Measurements from ENCODE around the gene CALR3.

Gene CALR3

GRCh38 chr19:16436780-16437332 is 59.1 kb downstream of the CALR3 start:
- TF ChIP-seq GATA2 (IDR thresholded peaks at IDR 0.05; ENCODE audit: low read depth, low read length): no peak
- TF ChIP-seq GATA3 (IDR thresholded peaks at IDR 0.05; ENCODE audit: low read depth, low read length): no peak

DNA sequence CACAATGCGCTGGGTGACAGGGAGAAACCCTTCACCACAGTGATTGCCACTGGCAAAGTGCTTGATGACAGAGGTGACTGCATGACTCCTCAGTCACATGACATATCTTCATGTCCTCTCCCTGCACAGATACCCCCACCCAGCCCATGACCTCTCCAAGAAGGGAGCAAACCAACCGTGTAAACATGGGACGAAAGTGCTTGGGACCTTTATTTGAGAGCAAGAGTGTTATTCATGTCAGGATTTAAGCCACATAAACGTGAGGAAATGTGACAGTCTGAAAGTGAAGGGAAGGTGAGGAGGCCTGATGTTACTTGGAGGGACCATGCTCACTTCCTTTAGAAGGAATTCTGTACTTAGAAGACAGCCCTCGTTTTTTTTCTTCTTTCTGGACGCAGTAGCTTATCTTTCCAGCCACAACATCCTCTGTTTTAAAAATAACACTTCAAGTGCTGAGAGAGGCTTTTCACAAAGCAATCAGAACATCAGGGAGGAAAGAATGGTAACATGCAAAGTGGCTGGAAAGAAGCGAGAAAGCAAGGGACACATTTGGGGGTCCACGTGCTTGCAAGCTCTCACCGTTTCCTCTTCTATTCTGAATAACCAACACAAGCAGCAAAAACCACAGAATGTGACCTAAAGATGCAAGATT is 59.8 kb downstream of the CALR3 start:
- TF ChIP-seq GATA3 (IDR thresholded peaks at IDR 0.05; ENCODE audit: low read depth, low read length) (no peak), GATA2 (IDR thresholded peaks at IDR 0.05; ENCODE audit: low read depth, low read length) (no peak)

GRCh38 chr19:16435238-16435917 is 60.6 kb downstream of the CALR3 start:
- TF ChIP-seq GATA2 (IDR thresholded peaks at IDR 0.05; ENCODE audit: low read depth, low read length) (no peak), GATA3 (IDR thresholded peaks at IDR 0.05; ENCODE audit: low read depth, low read length) (no peak)

- TF ChIP-seq GATA2 (IDR thresholded peaks at IDR 0.05; ENCODE audit: low read depth, low read length) (no peak), GATA3 (IDR thresholded peaks at IDR 0.05; ENCODE audit: low read depth, low read length) (no peak)
Observed at GRCh38 chr19:16433986-16434385, 62.0 kb downstream of the CALR3 start.

GRCh38 chr19:16429759-16430091 is 66.2 kb downstream of the CALR3 start:
- TF ChIP-seq GATA3 (IDR thresholded peaks at IDR 0.05; ENCODE audit: low read depth, low read length) (no peak), GATA2 (IDR thresholded peaks at IDR 0.05; ENCODE audit: low read depth, low read length) (no peak)

DNA sequence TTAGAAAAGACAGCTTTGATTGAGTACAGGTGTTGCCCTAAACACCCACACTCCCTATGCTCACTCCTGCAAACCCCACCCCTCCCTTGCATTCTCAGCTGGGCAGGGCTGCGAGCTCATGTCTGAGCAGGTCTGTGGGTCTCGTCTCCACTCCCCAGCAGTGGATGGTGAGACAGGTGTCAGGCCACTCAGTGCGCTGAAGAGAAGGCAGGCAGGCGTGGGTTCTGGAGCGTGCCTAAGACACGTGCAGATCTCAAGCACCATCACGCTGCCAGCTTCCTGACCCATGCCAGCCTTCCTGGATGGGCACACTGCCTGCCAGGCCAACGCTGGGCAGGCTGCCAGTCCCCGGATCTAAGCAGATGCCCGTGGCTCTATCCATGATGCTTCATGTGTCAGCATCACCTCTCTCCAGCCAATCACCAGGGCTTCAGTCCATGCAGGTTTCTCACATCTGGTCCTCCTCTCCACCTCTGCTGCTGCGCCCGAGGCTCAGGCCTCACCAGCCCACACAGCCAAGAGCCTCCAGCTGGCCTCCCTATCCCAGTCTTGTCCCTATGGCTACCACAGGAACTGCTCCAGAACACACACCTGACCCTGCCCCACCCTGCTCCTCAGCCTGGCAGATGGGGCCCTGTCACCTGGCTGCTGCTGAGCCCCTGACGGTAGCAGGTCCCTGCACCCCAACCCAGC is 66.8 kb downstream of the CALR3 start:
- no peak for TF ChIP-seq GATA3 (IDR thresholded peaks at IDR 0.05; ENCODE audit: low read depth, low read length)
- no peak for TF ChIP-seq GATA2 (IDR thresholded peaks at IDR 0.05; ENCODE audit: low read depth, low read length)

Measured in SH-SY5Y (cell line).